GM18517 (cell line): ENCODE data around the gene MPV17L.
"Not testable (repeated sequence)": the region's sequence is repeated elsewhere in the genome, so short reads cannot be mapped to it uniquely, and the experiment has no call there.

Experiments
- ATAC-seq: cut with Tn5 transposase; IDR thresholded peaks from one replicate; pipeline ENCODE4 v1.9.1; 2021; ENCODE audit warnings: mild to moderate bottlenecking, moderate library complexity; ENCODE audit not compliant: unreplicated experiment

Gene MPV17L

GRCh38 chr16:15395631-15396508 is at the start of gene MPV17L:
TSS of gene MPV17L (plus strand) at chr16:15395754. CDS start at chr16:15395898, 144 bp downstream.
- ATAC-seq: not testable (repeated sequence)

GRCh38 chr16:15348721-15349120 is 46.8 kb upstream of the MPV17L start:
- not testable (repeated sequence) for ATAC-seq

GRCh38 chr16:15351251-15351650 is 44.3 kb upstream of the MPV17L start:
- ATAC-seq: not testable (repeated sequence)

GRCh38 chr16:15351745-15352144 is 43.8 kb upstream of the MPV17L start:
- ATAC-seq: not testable (repeated sequence)

- ATAC-seq: not testable (repeated sequence)
Observed at GRCh38 chr16:15352852-15353251, 42.7 kb upstream of the MPV17L start.

- not testable (repeated sequence) for ATAC-seq
Observed at GRCh38 chr16:15354846-15355245, 40.7 kb upstream of the MPV17L start.

GRCh38 chr16:15357495-15357894 is 38.1 kb upstream of the MPV17L start:
- not testable (repeated sequence) for ATAC-seq

GRCh38 chr16:15378194-15378593 is 17.4 kb upstream of the MPV17L start, which contains the start of gene NPIPA5:
TSS of gene NPIPA5 (minus strand) at chr16:15378294. CDS start at chr16:15378294, 0 bp downstream.
- ATAC-seq: not testable (repeated sequence)

- ATAC-seq: not testable (repeated sequence)
Observed at GRCh38 chr16:15382810-15383209, 12.7 kb upstream of the MPV17L start.

- not testable (repeated sequence) for ATAC-seq
Observed at GRCh38 chr16:15388060-15388459, 7.5 kb upstream of the MPV17L start.

- not testable (repeated sequence) for ATAC-seq
Observed at GRCh38 chr16:15389916-15390315, 5.6 kb upstream of the MPV17L start.

GRCh38 chr16:15393025-15393424 is 2.5 kb upstream of the MPV17L start:
- ATAC-seq: not testable (repeated sequence)

- ATAC-seq: not testable (repeated sequence)
Observed at GRCh38 chr16:15396509-15396829, 915 bp downstream of the MPV17L start.

GRCh38 chr16:15396948-15397594 is 1.5 kb downstream of the MPV17L start:
- ATAC-seq: no peak

- ATAC-seq: no peak
Observed at GRCh38 chr16:15398618-15399316, 3.2 kb downstream of the MPV17L start.

- ATAC-seq: no peak
Observed at GRCh38 chr16:15399317-15399716, 3.8 kb downstream of the MPV17L start.

- not testable (repeated sequence) for ATAC-seq
Observed at GRCh38 chr16:15400314-15400713, 4.8 kb downstream of the MPV17L start.

GRCh38 chr16:15401972-15402371 is 6.4 kb downstream of the MPV17L start:
- no peak for ATAC-seq

- ATAC-seq: no peak
Observed at GRCh38 chr16:15403392-15403995, 7.9 kb downstream of the MPV17L start.

GRCh38 chr16:15404091-15404490 is 8.5 kb downstream of the MPV17L start:
- ATAC-seq: not testable (repeated sequence)

GRCh38 chr16:15404792-15405191 is 9.2 kb downstream of the MPV17L start:
- ATAC-seq: no peak
